Measurements from ENCODE around the gene ARHGEF28.

ARHGEF28 gene

DNA sequence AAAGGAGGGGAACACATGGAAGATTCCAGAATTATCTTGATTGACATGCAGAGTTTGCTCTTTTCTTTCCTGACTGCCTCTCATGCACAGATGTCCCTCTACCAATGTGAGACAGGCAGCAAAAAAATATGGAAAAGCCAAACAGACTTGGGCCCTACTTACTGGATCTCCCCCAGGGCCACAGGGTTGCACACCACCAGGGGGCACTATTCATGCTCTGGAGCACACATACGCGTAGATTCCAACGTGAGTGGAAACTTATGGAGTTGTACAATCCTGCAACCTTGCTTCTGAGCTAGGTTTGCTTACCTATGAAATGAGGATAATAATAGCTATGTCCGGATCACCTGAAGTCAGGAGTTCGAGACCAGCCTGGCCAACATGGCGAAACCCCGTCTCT, 319.5 kb downstream of the ARHGEF28 start:
- DNase-seq = no peak

DNA sequence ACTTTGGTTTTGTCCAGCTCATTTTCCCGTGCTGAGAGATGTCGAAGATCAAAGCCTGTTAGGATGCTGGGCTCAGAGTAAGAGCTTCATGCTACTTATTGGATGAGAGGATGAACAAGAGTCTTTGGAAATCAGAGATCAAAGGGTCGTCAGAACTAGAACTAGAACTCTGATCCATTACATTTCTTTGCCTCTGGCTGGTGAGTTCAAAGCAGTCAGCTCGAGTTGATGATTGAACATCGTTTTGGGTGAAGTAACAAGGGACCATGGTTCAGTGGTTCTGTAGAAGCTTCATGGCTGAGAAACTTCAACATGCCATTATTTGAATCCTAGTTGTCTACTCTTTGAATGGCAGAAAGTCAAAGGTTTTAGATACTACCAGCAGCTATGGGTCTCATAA, 320.3 kb downstream of the ARHGEF28 start:
- DNase-seq = no peak

DNA sequence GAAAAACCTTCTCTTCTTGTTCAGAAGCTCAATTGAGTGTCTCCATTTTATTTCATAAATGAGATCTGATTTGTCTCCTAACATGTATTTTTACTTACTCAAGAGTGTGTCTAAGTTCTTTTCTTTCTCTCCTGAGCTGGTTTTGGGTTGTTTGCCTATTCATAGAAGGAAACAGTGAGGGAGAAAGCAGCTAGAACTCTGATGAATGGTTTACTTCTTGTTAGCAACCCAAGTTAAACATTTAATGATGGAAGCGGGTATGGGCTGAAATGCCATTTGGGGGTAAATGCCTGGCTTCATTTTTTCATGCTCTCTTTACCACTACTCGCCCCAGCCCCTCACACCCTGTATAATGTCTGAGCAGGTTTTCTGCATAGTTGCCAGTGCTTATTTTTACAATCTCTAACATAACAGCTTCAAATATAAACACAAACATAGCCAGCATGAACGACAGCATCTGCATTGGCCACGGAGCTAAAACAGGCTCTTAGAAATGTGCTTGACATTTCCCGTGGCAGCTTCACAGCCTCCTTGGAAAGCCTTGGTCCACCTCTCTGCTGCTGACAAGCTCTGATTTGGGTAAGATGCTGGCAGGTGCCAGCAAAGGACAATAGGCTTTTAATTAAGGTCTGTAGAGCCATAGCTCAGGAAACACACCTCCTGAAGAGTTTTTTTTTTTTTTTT, 321.1 kb downstream of the ARHGEF28 start:
- no peak for DNase-seq

DNA sequence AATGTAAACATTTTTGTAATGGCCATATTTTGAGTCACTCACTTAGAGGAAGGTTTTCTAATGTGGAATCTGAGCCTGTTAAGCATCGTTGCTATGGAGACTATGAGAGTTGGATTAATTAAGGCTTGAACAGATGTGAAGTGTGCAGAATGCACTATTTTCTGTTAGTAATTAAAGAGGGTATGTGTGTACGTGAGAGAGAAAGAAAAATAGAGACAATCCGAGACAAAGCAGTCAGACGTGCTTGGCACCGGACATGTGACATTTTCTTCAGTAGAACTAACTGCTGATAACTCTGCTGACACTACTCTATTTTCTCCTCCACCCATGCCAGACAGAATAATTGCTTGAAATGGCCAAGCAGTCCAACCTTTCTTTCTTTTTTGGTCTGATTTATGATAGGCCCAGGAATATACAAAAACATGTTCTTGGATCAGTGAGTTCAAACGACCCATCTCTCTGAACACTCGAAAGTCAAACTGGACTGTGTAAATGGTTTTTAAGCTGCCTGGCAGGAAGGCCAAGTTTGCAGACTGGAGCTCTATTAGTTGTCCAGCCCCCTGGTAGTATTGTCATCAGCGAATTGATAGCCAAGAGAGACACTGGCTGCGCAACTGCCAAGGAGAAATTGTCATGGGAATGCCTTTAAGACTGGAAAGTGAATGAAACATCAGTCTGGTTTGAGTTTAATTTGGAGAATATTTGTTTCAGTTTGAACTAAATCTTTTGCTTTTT, 322.1 kb downstream of the ARHGEF28 start:
- DNase-seq = no peak

DNA sequence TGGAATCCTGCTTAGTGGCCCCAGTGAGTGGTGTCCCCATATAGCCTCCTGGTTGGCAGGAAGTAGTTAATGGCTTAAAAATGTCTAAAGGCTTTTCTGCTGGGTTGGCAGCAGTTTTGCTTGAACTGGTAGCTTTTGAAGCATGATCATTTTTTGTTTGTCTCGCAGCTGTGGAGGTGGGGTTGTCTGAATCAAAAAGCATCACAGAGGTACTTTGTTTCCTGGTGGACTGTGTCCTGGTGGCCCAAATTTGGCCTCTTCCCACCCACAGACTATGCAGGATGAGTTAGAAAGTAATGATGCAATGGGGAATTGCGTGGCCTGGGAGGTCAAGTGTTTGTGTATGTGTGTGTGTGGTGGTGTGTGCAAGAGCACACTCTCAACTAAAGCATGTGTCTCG, 322.7 kb downstream of the ARHGEF28 start:
- no peak for DNase-seq

DNA sequence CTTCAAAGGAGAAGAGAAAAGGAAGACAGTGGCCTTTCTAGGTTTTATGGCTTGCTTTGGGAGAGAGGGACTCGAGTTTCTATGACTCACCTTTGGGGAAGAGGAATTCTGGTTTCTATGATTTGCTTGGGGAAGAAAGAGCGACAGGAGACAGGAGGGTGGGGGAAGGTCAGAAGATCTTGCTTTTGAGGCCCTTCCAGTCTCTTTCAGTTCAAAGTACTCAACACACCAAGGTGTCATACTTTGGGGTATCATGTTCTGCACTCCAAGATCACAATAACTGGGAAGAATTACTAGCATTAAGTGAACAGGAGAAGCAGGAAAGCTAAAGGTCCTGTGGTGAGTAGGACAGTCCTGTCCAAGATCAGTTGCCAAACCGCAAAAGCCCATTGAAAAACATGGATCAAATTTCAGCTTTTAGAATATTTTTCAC, 324.5 kb downstream of the ARHGEF28 start:
- DNase-seq = no peak

DNA sequence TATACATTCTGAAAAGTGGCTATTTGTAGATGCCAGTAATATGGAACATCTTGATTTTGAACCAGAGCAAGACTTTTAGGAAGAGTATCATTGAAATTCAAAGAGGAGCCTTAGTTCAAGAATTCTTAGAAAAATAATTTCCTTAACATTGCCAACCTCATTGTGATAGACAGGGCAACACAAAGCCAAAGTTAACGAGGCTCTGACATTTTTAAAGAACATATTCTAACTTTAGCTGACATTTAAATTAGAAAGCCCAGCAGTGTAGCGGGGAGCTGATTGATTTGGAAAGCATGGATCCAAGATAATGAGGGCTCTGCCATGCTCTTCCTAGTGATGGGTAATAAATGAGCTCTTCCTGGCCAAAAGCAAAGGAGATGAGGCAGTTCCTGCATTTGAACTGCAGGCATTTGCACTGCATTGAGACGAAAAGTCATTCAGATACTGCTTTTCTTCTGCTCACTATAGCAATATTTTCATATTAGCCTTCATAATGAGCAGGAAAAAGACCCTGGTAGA, 325.0 kb downstream of the ARHGEF28 start:
- no peak for DNase-seq

DNA sequence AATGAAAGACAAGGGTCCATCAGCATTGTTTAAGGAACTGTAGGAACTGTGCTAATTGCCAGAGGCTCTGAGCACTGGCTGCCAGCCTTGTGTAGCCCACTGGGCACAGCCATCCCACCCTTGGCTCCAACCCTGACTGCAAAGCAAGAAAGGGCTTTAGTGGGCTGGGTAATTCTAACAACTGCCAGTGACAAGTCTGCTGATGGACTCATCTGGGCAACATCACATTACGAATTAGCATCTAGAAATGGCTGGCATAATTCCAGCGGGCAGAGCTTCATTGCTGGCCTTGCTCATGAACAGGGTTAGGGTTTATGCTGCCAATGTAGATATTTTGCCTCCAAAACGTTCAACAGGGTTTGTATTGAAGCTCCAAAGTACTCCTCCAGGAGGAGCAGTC, 326.9 kb downstream of the ARHGEF28 start:
- no peak for DNase-seq

DNA sequence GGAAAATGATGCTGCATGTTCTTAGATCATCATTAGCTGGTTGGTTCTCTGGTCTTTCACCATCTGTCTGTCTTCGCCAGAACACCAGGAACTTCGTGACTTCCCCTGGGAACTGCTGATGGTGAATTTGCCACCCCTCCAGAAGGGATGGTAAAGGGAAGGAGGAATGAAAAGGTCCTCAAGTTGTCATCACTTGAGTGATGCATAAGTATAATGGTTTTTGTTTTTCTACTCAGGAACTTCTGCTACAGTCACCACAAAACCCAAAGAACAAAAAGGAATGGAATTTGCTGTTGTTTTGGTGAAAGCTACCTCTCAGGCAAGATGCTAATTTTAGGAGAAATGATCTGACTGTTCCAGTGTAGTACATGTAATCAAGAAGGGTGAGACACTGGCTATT, 328.4 kb downstream of the ARHGEF28 start:
- DNase-seq = no peak

DNA sequence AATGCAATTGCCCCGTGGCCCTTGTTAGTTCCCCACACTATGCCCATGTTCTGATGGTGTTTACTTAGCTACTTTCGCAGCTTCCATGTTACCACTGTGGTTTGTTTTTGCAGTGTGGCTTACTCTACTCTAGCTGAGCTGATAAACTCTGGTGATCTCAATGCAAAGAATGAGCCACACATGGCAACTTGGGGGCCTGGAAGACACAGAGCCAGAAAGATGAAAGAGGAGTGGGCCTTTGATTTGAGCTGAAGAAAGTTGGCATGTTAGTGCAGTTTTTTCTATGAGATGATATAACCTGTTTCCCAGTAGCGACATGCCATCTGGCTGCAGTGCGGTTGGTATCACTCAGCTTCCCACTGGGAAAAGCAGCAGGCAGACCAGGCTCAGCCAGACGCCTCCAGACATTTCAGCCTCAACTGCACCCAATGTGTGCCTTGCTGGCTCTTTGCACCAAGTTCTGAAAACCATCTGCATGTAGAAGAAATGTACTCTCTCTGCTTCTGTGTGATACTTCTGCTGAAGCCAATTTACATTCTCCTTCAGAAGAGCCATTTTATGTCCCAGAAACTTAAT, 329.4 kb downstream of the ARHGEF28 start:
- no peak for DNase-seq

DNA sequence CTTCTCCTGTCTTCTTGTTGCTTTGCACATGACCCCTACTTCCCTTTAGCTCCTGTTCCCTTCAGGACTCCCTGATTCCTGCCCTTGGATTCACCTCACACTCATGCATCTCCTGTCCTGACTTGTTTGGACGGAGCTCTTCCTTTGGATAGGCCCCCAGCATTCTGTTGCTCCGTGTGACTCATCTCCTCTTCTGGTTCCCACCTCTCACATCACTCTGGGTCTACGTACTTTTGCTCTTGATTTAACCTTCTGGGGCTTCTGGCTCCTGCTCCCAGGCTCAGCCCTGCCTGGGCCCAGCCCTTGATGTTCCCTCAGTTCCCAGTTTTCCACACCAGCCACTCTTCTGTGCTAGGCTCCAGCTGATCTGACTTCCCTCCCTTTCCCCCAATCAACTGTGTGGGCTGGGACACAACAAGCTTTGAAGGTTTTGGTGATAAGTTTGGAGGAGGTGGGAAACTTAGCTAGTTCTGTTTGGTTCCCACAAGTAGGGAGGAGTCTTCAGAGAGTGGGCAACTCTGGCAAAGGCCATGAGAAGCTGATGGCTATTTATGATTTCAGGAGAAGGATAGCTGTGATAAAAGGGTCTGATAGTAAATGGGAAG, 331.5 kb downstream of the ARHGEF28 start:
- no peak for DNase-seq

DNA sequence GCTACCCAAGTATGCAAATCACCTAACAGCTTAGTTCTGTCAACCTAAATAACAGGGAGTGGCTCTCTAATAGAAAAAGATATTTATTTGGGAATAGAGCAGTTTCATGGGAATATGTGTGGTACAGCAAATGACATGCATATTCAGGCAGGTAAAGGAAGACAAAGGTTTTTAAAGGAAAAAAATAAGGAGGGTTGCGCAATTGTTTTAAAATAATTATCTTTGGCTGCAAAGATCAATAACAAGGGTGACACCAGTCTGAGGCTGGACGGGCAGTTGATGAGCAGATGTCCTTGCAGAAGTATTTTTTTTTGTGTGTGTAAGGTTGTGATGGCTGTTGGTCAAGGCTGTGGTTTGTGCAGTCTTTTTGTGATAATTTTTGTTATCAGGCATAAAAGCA, 332.0 kb downstream of the ARHGEF28 start:
- DNase-seq = no peak

DNA sequence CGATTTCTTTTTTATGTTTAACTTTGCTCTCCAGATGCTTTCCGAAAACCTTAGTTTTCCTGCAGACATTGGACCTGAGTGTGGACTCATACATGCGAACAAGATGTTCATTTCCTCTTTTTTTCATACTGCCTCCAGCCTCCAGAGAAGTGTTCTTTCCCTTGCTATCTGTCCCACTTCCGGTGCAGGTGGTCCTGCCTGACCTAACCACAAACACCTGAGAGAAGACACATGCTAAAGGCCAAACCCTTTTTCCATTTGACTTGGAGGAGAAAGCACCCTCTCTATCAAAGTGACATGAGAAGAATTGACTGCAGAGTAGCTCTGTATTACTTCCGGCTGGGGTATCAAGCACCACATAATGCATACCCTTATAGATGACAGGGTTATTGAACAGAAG, 334.0 kb downstream of the ARHGEF28 start:
- no peak for DNase-seq

DNA sequence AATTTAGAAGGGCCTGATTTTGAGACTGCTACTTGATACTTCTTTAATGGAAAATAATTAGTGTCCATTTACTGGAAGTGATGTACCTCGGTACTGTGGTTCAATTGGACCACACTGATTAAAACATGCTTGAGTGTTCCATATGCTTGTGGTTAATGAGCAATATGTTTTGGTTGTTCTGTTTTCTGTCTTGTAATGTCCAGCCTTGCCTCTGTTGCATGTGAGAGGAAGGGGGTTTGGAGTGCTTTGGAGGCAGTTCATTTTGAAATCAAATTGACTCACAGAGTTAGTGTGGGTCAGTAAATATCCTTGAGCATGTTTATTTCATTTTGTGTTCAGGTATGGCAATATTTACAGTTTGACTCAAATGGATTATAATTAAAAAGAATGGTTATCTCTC, 334.4 kb downstream of the ARHGEF28 start:
- no peak for DNase-seq

DNA sequence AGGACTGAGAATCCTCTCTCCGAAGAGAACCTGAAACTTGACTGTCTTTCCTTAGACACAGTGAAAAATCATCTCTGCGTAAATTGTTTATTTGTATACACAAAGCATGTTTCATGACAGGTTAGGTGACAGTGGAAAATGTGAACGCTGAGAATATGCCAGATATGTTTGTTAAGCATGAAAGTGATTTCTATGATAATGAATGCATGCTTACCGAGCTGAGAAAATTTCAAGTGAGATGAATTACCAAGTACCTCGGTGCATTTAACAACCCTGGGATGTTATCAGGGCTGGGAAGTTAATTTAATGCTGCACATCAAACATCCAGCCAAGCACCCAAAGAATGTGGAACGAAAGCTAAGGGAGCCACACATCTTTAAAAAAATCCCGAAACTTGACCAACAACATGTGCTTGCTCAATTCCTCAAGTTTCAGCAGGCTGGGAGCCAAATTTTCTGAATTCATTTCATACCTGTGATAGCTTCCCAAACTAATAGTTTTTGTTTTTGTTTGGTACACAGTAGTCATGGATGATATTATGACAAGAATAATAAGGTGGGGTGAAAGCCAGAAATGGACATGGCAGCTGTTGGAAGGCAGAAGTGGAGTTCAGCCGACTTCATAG, 336.9 kb downstream of the ARHGEF28 start:
- DNase-seq = no peak

DNA sequence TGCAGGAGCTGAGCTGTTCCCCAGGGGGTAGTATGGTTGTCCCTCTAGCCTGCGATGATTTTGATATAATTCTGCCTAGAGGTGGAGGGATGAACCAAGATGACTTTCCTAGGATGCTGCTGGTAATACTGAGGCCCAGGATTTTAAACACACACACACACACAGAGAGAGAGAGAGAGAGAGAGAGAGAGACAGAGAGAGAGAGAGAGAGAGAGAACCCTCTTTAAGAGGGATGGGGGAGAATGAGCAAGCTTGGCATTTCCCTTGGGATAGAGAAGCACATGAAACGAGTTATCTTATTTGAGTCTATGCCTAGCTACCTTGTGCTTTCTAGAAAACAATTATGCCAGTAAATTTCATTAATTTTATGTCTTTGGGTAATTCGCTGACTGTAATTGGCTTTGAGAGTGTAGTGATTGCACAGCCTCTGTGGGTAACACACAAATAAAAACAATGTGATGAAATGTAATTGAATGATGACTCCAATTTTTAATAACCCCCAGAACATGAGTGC, 338.4 kb downstream of the ARHGEF28 start:
- no peak for DNase-seq

DNA sequence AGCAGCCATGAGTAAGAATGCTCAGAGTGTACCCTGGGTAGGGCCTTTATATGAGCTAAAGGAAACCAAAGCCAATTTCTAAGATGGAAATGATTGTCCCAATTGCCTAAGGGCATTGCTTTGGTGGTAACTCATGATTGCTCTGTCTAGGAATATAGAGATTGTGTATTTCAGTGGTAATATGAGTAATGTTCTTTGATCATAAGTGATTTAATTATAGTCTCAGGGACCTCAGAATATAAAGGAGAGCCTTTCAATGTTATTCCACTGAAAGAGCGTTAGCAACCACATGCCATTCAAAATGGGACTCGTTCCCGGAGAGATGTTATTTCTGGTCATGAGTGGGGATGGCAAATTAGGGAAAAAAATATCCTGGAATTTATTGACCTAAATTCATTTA, 340.5 kb downstream of the ARHGEF28 start:
- no peak for DNase-seq

DNA sequence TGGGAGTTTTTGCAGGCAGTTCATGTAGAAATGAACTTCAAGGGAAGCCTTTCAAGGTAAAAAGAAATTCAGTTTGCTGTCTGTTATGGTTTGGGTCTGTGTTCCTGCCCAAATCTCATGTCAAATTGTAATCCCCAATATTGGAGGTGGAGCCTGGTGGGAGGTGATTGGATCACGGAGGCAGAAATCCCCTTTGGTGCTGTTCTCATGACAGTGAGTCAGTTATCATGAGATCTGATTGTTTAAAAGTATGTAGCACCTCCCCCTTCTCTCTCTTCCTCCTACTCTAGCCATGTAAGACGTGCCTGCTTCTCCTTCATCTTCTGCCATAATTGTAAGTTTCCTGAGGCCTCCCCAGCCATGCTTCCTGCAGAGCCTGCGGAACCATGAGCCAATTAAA, 341.4 kb downstream of the ARHGEF28 start:
- DNase-seq = no peak

DNA sequence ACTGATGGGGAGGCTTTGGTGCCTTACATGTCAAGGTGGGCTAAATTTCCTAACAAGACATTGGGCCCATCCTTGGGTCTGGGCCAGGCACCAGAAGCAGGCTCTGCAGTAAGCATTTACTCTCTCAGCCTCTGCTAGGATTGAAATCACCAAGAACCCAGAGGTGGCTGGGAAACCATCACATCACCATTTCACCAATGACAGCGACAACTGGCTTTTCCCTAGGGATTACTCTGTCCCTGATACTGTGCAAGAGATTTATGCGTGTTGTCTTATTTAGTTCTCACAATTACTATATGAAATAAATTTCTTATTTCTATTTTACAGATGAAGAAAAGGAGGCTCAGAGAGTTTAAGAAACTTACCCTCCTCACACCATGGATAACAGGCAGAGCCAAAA, 342.2 kb downstream of the ARHGEF28 start:
- no peak for DNase-seq

DNA sequence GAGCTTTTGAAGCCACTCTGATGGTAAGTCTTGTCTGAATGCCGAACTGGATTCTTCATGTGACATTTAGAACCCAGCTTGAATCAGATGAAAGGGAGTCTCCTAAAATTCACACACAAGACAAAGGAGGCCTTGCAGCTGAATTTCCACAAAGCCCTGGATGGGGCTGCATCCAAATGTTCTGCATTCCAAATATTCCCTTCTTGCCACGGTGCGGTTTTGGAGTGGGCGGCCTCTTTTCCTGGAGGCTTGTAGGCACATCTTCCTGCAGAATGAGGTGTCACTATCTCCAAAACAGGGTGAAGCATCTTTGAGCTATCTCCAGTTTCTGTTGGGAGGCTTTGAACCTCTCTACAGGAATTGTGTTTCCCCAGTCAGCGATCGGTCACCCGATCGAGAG, 342.7 kb downstream of the ARHGEF28 start:
- no peak for DNase-seq

DNA sequence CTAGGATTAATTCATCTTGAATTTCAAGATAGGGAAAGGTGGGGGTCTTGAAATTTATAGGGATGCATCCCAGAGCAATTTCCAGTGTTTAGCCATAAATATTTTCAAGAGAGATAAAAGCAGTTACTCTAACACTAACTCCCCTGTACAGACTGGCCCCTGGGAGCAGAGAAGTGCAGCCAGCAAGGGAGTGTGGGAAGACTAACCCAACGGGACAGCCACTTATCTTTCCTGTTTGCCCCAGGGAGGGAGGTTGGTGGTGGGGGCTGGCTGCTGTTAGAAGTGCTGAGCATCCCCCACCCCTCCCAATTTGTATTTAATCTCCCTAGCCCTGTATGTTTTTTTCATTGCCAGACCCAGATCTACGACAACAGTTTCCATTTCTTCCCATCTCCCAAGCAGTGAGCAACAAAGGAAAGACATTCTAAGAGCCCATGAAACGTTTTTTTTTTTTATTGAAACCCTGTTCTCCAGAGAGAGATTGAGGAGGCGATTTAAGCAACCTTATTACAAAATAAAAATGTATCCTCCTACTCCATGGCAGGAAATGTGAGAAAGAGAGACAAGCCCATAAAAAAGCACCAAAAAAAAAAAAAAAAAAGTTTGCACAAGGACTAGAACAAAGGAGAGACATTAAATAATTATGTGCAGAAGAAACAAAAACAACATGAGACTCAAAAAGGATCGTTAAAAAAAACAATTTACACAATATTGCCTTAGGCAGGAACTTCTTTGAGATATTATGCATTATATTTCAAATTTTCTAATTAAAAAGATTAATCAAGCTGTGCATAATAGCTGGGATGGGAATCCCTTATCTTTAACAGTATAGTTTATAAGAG, 343.4 kb downstream of the ARHGEF28 start:
- DNase-seq = no peak

DNA sequence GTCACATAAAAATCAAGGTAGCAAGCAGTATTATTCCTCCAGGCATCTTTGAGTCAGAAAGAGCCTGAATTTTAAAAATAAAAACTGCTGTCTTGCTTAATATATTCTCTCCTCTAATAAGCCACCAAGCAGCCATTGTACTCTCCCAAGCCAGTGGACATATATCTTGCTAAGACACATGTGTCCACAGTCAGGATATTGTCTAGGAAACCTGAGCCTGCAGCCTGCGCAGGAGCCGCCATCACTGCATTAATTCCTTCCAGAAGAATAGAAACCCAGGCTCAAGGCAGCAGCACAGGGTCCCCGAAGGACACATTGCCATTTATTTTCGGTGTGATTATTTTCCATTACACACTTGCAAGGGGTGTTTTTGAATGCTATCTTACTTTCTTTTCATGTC, 345.3 kb downstream of the ARHGEF28 start:
- no peak for DNase-seq

Data from activated T-cell treated with anti-CD3 and anti-CD28 coated beads for 4 hours (primary cell).